Mucosa of gallbladder (tissue), 1 donor: ENCODE data around the gene FARS2. TPM values are rescaled to one million over a fixed set of nuclear protein-coding genes. Genes with fewer than 3 reads are reported as not detected.
"Not testable (repeated sequence)": the region's sequence is repeated elsewhere in the genome, so short reads cannot be mapped to it uniquely, and the experiment has no call there.

ENCODE experiments used
- DNase-seq: peaks from one replicate; pipeline ENCODE4 v3.0.0-alpha.2; 2020; ENCODE audit warnings: low spot score
- total RNA-seq: library from RNA; stranded (reverse); gene quantifications from one replicate; pipeline ENCODE4 v1.2.1, GENCODE V29; 2021
- donor health status: DM: no; HTN: no; CAD: no.

Gene FARS2
- total RNA-seq, 1 donor from 2014 or later, result 15.7 TPM

- DNase-seq, result no peak
These were observed 434.2 kb downstream of the FARS2 start for GRCh38 chr6:5695260-5696245.

- no peak for DNase-seq
These were observed 436.2 kb downstream of the FARS2 start for GRCh38 chr6:5697508-5697907.

GRCh38 chr6:5698318-5698717, 437.0 kb downstream of the FARS2 start:
- no peak for DNase-seq

GRCh38 chr6:5699064-5699463, 437.8 kb downstream of the FARS2 start:
- DNase-seq, result not testable (repeated sequence)

- no peak for DNase-seq
These were observed 439.9 kb downstream of the FARS2 start for GRCh38 chr6:5701174-5701573.

- no peak for DNase-seq
These were observed 443.4 kb downstream of the FARS2 start for GRCh38 chr6:5704708-5705107.

- no peak for DNase-seq
These were observed 443.9 kb downstream of the FARS2 start for GRCh38 chr6:5705252-5705651.

GRCh38 chr6:5706124-5707033, 445.1 kb downstream of the FARS2 start:
- DNase-seq, result no peak

GRCh38 chr6:5707281-5708045, 446.1 kb downstream of the FARS2 start:
- DNase-seq, result no peak

- DNase-seq, result no peak
These were observed 449.2 kb downstream of the FARS2 start for GRCh38 chr6:5710516-5710915.

- DNase-seq, result no peak
These were observed 449.6 kb downstream of the FARS2 start for GRCh38 chr6:5710936-5711335.

GRCh38 chr6:5712349-5713215, 451.3 kb downstream of the FARS2 start:
- DNase-seq, result no peak

- no peak for DNase-seq
These were observed 452.2 kb downstream of the FARS2 start for GRCh38 chr6:5713519-5713918.

- DNase-seq, result no peak
These were observed 457.1 kb downstream of the FARS2 start for GRCh38 chr6:5718231-5718947.

- no peak for DNase-seq
These were observed 462.8 kb downstream of the FARS2 start for GRCh38 chr6:5723841-5724691.

- no peak for DNase-seq
These were observed 463.6 kb downstream of the FARS2 start for GRCh38 chr6:5724911-5725310.

- DNase-seq, result no peak
These were observed 465.8 kb downstream of the FARS2 start for GRCh38 chr6:5726976-5727718.

GRCh38 chr6:5728351-5729079, 467.2 kb downstream of the FARS2 start:
- DNase-seq, result no peak
